Kidney epithelial cell (primary cell): Measurements from ENCODE around the gene CCT5. TPM values are rescaled to one million over a fixed set of nuclear protein-coding genes. Genes with fewer than 3 reads are reported as not detected.
"Not testable (repeated sequence)": the region's sequence is repeated elsewhere in the genome, so short reads cannot be mapped to it uniquely, and the experiment has no call there.

Experiments used
- DNase-seq: peaks from one replicate; pipeline ENCODE4 v3.0.0-alpha.2; 2010; ENCODE audit warnings: low read depth
- H3K27me3 ChIP-seq: 2 replicates; pipeline ENCODE4 v1.6.0; 2011; ENCODE audit warnings: low read length; ENCODE audit not compliant: control insufficient read depth, insufficient read depth
- H3K36me3 ChIP-seq: 2 replicates; pipeline ENCODE4 v1.5.1; 2011; ENCODE audit warnings: low read length; ENCODE audit not compliant: control insufficient read depth, insufficient read depth
- H3K4me3 ChIP-seq: 2 replicates; pipeline ENCODE4 v1.5.1; 2011; ENCODE audit warnings: low read depth, mild to moderate bottlenecking, control low read depth, low read length
- total RNA-seq: library from RNA; depleted of rRNA; stranded (reverse); fragments of >200 nt; gene quantifications from 2 replicates; pipeline ENCODE4 v1.2.3, GENCODE V29; 2015
- TF ChIP-seq, protein P1 (sequence below): IDR thresholded peaks from 2 replicates; pipeline ENCODE4 v1.5.1; 2011; ENCODE audit warnings: mild to moderate bottlenecking, moderate library complexity, low read length, control low read depth, inconsistent platforms; ENCODE audit not compliant: insufficient read depth, poor library complexity, severe bottlenecking

Gene CCT5
- total RNA-seq, 1 donor from 2014 or later, result 506 TPM

DNA sequence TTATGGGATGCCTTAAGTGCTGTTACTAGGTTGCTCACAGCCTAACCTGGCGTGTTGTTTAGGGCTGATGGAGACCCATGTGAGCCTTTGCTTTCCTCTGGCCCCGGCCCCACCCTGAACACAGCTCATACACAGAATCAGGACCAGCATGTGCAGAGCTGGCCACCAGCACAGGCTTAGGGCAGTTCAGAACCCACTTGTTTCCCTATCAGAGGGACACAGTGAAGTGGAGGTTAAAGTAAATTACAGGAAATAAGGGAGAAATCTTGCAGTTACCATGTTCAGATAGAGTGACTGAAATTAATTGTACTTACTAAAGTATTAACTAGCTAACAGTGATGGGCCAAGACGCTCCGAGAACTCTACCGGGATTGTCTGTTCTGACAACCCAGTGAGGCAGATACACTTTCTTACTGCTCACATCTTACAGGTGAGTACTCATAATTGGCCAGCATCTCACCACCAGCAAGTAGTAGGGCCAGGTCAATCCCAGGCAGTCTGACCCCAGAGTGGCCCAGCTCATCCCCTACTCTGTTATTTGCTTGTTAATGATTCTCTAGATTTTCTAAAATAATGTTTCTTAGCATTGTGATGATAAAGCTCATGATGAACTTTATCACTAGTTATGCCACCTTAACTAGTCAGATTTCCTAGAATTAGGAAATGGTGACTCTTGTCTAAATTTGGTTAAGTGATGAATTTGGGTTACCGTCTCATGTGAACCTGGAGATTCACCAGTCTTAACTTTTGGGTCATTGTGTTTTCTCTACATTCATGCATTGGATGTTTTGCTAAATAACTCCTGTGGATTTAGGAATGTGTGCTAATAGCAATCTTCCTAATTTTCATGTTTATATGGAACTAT, 15.4 kb downstream of the CCT5 start:
- Histone ChIP-seq H3K4me3 (no peak overlapping the region), H3K36me3 (peaks cover 3% of the 10 kb centered on the region), H3K27me3 (no peaks in the 10 kb centered on the region)
- TF ChIP-seq, protein P1, sequence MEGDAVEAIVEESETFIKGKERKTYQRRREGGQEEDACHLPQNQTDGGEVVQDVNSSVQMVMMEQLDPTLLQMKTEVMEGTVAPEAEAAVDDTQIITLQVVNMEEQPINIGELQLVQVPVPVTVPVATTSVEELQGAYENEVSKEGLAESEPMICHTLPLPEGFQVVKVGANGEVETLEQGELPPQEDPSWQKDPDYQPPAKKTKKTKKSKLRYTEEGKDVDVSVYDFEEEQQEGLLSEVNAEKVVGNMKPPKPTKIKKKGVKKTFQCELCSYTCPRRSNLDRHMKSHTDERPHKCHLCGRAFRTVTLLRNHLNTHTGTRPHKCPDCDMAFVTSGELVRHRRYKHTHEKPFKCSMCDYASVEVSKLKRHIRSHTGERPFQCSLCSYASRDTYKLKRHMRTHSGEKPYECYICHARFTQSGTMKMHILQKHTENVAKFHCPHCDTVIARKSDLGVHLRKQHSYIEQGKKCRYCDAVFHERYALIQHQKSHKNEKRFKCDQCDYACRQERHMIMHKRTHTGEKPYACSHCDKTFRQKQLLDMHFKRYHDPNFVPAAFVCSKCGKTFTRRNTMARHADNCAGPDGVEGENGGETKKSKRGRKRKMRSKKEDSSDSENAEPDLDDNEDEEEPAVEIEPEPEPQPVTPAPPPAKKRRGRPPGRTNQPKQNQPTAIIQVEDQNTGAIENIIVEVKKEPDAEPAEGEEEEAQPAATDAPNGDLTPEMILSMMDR, result no peak
- no peak for DNase-seq

DNA sequence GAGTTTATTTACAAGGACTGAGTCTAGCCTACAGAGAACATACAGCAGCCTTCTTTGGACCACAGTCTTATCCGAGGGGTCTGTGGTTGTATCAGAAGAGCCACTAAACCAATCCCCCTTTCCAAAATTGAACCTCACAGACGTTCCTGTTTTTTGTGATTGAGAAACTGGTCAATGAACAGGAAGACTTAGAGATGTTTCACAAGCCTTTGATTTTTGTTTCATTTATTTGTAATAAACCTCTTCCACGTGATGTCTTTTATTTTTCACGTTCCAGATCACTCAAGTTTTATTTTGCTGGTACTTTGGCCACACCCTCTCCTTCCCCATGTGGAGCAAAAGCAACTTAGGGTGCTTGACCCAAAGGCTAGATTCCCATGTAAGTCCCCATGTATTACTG, 16.1 kb downstream of the CCT5 start:
- Histone ChIP-seq H3K27me3 (no peaks in the 10 kb centered on the region), H3K4me3 (no peak overlapping the region), H3K36me3 (peaks cover 3% of the 10 kb centered on the region)
- TF ChIP-seq, protein P1, result no peak
- no peak for DNase-seq

DNA sequence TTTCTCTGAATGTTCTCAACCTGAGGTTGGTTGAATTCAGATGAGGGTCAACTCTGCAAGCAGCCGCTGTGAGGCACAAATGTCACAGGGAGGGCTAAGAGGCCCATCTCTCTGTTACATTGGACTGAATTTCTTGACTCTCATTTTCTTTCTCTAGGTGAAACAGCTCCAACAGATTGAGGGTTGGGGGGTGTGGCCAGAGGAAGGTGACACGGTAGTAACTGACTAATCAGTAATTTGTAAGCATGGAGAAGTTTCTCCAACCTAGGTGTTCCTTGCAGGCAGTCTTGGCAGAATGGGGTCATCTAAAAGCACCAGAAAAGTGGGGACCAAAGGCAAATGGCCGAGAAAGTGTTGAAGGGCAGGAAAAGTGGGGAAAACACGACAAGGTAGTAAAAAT, 16.8 kb downstream of the CCT5 start:
- H3K27me3 ChIP-seq, result no peaks in the 10 kb centered on the region
- H3K4me3 ChIP-seq, result no peak overlapping the region
- H3K36me3 ChIP-seq, result peaks cover 3% of the 10 kb centered on the region
- TF ChIP-seq, protein P1, result no peak
- DNase-seq, result no peak

DNA sequence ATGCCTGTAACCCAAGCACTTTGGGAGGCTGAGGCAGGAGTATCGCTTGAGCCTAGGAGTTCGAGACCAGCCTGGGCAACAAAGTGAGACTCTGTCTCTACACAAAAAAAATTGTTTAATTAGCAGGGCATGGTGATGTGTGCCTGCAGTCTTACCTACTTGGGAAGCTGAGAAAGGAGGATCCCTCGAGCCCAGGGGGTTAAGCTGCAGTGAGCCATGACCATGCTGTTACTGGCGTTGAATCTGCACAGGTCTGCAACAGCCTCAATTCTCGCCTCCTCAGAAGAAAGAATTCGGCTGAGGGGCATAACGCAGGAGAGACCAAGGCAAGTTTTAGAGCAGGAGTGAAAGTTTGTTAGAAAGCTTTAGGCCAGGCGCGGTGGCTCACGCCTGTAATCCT, 18.0 kb downstream of the CCT5 start:
- DNase-seq, result no peak
- no peaks in the 10 kb centered on the region for H3K27me3 ChIP-seq
- TF ChIP-seq, protein P1, result no peak
- no peak overlapping the region for H3K4me3 ChIP-seq
- H3K36me3 ChIP-seq, result peaks cover under 1% of the 10 kb centered on the region

DNA sequence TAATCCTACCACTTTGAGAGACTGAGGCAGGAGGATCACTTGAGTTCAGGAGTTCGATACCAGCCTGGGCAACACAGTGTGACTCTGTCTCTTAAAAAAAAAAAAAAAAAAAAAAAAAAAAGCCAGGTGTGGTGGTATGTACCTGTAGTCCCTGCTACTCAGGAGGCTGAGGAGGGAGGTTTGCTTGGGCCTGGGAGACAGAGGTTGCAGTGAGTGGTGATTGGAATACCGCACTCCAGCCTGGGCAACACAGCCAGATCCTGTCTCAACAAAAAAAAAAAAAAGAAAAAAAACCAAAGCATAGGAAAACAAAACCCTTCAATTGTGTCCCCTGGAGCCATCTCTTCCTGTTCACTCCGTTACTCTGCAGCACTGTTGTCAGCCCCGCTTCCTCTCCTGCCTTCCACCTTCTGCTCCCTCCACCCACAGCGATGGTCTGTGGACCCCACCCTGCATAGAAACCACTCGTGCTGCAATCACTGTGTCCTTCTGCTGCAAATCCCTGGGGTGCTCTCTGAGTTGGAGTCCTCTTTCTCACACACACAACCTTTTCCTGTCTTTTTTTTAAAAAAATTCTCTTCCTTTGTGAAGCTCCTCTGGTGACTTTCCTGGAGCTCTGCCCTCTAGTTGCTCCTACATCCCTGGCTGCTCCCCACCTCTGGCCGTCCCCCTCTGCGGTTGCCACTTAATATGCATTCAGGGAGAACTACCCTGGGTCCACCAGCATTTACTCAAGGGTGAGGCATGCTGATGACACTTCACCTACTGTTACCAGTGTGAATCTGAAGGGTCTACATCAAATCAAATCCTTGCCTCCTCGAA, 22.2 kb downstream of the CCT5 start:
- Histone ChIP-seq H3K36me3 (no peaks in the 10 kb centered on the region), H3K4me3 (no peak overlapping the region), H3K27me3 (no peaks in the 10 kb centered on the region)
- TF ChIP-seq, protein P1, result no peak
- no peak for DNase-seq

DNA sequence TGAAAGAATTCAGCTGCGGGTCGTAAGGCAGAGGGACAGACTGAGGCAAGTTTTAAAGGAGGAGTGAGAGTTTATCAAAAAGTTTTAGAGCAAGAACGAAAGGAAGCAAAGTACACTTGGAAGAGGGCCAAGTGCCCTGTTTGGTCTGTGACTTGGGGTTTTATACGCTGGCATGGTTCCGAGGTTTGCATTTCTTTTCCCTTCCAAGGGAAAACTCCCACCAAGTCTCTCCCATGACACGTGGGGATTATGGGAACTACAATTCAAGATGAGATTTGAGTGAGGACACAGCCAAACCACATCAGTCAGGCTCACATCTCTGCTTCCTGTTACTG, 22.8 kb downstream of the CCT5 start:
- H3K36me3 ChIP-seq, DNase-seq, H3K4me3 ChIP-seq, H3K27me3 ChIP-seq: not testable (repeated sequence)
